HCT116 (cell line): Measurements from ENCODE around the gene RPTOR.
A peak's percentile ranks its signal among the peaks of the same experiment; 100 is the strongest.

ENCODE experiments used
- CTCF ChIP-seq, 3 experiments: fragments of 200-600 bp in 1 of 3; sonication (generic) in 1 of 3; IDR thresholded peaks in 2 of 3; conservative IDR thresholded peaks in 1 of 3; 2 replicates each; pipeline ENCODE4 v1.5.1; 2012 to 2017; ENCODE audit warnings: low read depth in 2 of 3, low read length in 2 of 3, antibody characterized with exemption in 1 of 3, borderline replicate concordance in 1 of 3, control low read depth in 1 of 3, mild to moderate bottlenecking in 1 of 3, mixed read lengths in 1 of 3, mixed run types in 1 of 3, moderate library complexity in 1 of 3; ENCODE audit not compliant: insufficient read depth in 1 of 3
- EGR1 ChIP-seq: IDR thresholded peaks from 2 replicates; pipeline ENCODE4 v1.6.1; 2012; ENCODE audit warnings: low read depth
- EZH2 ChIP-seq: fragments of 200-600 bp; sonication (generic); IDR thresholded peaks from 2 replicates; pipeline ENCODE4 v1.6.1; 2017; ENCODE audit warnings: antibody characterized with exemption, mixed run types
- EZH2phosphoT487 ChIP-seq: fragments of 200-600 bp; IDR thresholded peaks from 2 replicates; pipeline ENCODE4 v1.6.1; 2018; ENCODE audit warnings: antibody characterized with exemption, borderline replicate concordance
- JUND ChIP-seq: IDR thresholded peaks from 2 replicates; pipeline ENCODE4 v1.6.1; 2012
- POLR2A ChIP-seq: IDR thresholded peaks from 2 replicates; pipeline ENCODE4 v1.7.0; 2011; ENCODE audit warnings: borderline replicate concordance; ENCODE audit not compliant: insufficient read depth, insufficient read length; ENCODE audit errors: extremely low read depth
- POLR2AphosphoS5 ChIP-seq: IDR thresholded peaks from 2 replicates; pipeline ENCODE4 v1.6.1; 2011; ENCODE audit warnings: mild to moderate bottlenecking, low read depth, low read length, moderate library complexity
- REST ChIP-seq: IDR thresholded peaks from 2 replicates; pipeline ENCODE4 v1.6.1; 2012; ENCODE audit warnings: low read depth
- SP1 ChIP-seq: IDR thresholded peaks from 2 replicates; pipeline ENCODE4 v1.6.1; 2012; ENCODE audit warnings: low read depth
- SRF ChIP-seq: IDR thresholded peaks from 2 replicates; pipeline ENCODE4 v1.6.1; 2012; ENCODE audit warnings: low read depth
- TCF7L2 ChIP-seq: IDR thresholded peaks from 2 replicates; pipeline ENCODE4 v1.7.0; 2011; ENCODE audit warnings: borderline replicate concordance, inconsistent platforms; ENCODE audit not compliant: insufficient read depth, insufficient read length; ENCODE audit errors: extremely low read depth
- YY1 ChIP-seq: IDR thresholded peaks from 2 replicates; pipeline ENCODE4 v1.6.1; 2011; ENCODE audit warnings: low read length, low read depth, moderate library complexity, mild to moderate bottlenecking; ENCODE audit not compliant: insufficient replicate concordance; ENCODE audit errors: extremely low read depth
- TF ChIP-seq, protein P1 (sequence below): IDR thresholded peaks from 2 replicates; pipeline ENCODE4 v1.6.1; 2012

GRCh38 chr17:80832888-80833583, 288.4 kb downstream of the RPTOR start:
- TF ChIP-seq POLR2AphosphoS5 = peak; percentile 59; the same call in 1 of the 2 replicates
- TF ChIP-seq POLR2A = no peak
- TF ChIP-seq CTCF (IDR thresholded peaks at IDR 0.05 in 2 of 3, conservative IDR thresholded peaks at IDR 0.05 in 1 of 3; ENCODE audit: borderline replicate concordance in 1 of 3, insufficient read depth in 1 of 3, low read depth in 2 of 3, low read length in 2 of 3) = no peak
- no peak for TF ChIP-seq SRF
- TF ChIP-seq JUND = peak; percentile 93
- no peak for TF ChIP-seq EZH2phosphoT487
- TF ChIP-seq SP1 = peak; percentile 76; the same call in 1 of the 2 replicates
- no peak for TF ChIP-seq EGR1
- no peak for TF ChIP-seq REST
- peak; percentile 85 for TF ChIP-seq YY1
- TF ChIP-seq TCF7L2 = peak; percentile 29
- TF ChIP-seq, protein P1, sequence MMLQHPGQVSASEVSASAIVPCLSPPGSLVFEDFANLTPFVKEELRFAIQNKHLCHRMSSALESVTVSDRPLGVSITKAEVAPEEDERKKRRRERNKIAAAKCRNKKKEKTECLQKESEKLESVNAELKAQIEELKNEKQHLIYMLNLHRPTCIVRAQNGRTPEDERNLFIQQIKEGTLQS = no peak
- TF ChIP-seq EZH2 = no peak
